Measurements from ENCODE around the gene PLA2G2A.
A peak's percentile ranks its signal among the peaks of the same experiment; 100 is the strongest.
"Not testable (repeated sequence)": the region's sequence is repeated elsewhere in the genome, so short reads cannot be mapped to it uniquely, and the experiment has no call there.

PLA2G2A gene

GRCh38 chr1:19979494-19979977, at the start of gene PLA2G2A:
PLA2G2A (minus strand) TSS chr1:19979618; CDS start chr1:19978773, 845 bp downstream.
- DNase-seq (ENCODE audit: low spot score): no peak

- DNase-seq (ENCODE audit: low spot score): no peak
These were observed 49.3 kb upstream of the PLA2G2A start for GRCh38 chr1:20028726-20029125.

- DNase-seq (ENCODE audit: low spot score): no peak
These were observed 48.7 kb upstream of the PLA2G2A start for GRCh38 chr1:20028125-20028524.

GRCh38 chr1:20017741-20018140, 38.3 kb upstream of the PLA2G2A start:
- DNase-seq (ENCODE audit: low spot score): no peak

- DNase-seq (ENCODE audit: low spot score): no peak
These were observed 34.7 kb upstream of the PLA2G2A start for GRCh38 chr1:20014153-20014552.

GRCh38 chr1:20010016-20010415, 30.6 kb upstream of the PLA2G2A start:
- DNase-seq (ENCODE audit: low spot score): no peak

GRCh38 chr1:20009212-20009611, 29.8 kb upstream of the PLA2G2A start:
- no peak for DNase-seq (ENCODE audit: low spot score)

GRCh38 chr1:20008391-20008841, 29.0 kb upstream of the PLA2G2A start:
- no peak for DNase-seq (ENCODE audit: low spot score)

GRCh38 chr1:19998823-19999222, 19.4 kb upstream of the PLA2G2A start:
- not testable (repeated sequence) for DNase-seq (ENCODE audit: low spot score)

- no peak for DNase-seq (ENCODE audit: low spot score)
These were observed 11.3 kb upstream of the PLA2G2A start for GRCh38 chr1:19990689-19991088.

GRCh38 chr1:19990182-19990582, 10.8 kb upstream of the PLA2G2A start:
- not testable (repeated sequence) for DNase-seq (ENCODE audit: low spot score)

GRCh38 chr1:19988267-19989006, 9.0 kb upstream of the PLA2G2A start:
- DNase-seq (ENCODE audit: low spot score): no peak

GRCh38 chr1:19987719-19988118, 8.3 kb upstream of the PLA2G2A start:
- DNase-seq (ENCODE audit: low spot score): no peak

GRCh38 chr1:19984409-19985016, 5.1 kb upstream of the PLA2G2A start:
- DNase-seq (ENCODE audit: low spot score): not testable (repeated sequence)

GRCh38 chr1:19981507-19982312, 2.3 kb upstream of the PLA2G2A start:
- DNase-seq (ENCODE audit: low spot score): no peak

GRCh38 chr1:19981170-19981506, 1.7 kb upstream of the PLA2G2A start:
- DNase-seq (ENCODE audit: low spot score): no peak

GRCh38 chr1:19980314-19980713, 896 bp upstream of the PLA2G2A start:
- DNase-seq (ENCODE audit: low spot score): no peak

GRCh38 chr1:19978143-19978542, 1.3 kb downstream of the PLA2G2A start:
- no peak for DNase-seq (ENCODE audit: low spot score)

- DNase-seq (ENCODE audit: low spot score): no peak
These were observed 3.0 kb downstream of the PLA2G2A start for GRCh38 chr1:19976317-19977003.

- no peak for DNase-seq (ENCODE audit: low spot score)
These were observed 3.8 kb downstream of the PLA2G2A start for GRCh38 chr1:19975423-19976193.

GRCh38 chr1:19974822-19975416, 4.5 kb downstream of the PLA2G2A start:
- peak; percentile 33 for DNase-seq (ENCODE audit: low spot score)

Data from cerebellar cortex (tissue), 1 donor.